Measurements from ENCODE around the gene AP4S1. TPM values are rescaled to one million over a fixed set of nuclear protein-coding genes. Genes with fewer than 3 reads are reported as not detected.

Gene AP4S1
- total RNA-seq, 1 donor from 2014 or later: 11.4 TPM

- DNase-seq (ENCODE audit: extremely low spot score, unreplicated experiment): no peak
- Mint-ChIP-seq H3K4me1 (ENCODE audit: unreplicated experiment) (no peaks in the 10 kb centered on the region), H3K4me3 (no peak overlapping the region), H3K9me3 (no peaks in the 10 kb centered on the region), H3K36me3 (peaks cover 37% of the 10 kb centered on the region), H3K27ac (no peak overlapping the region), H3K27me3 (no peaks in the 10 kb centered on the region)
- TF ChIP-seq CTCF (conservative IDR thresholded peaks at IDR 0.05): no peak
These were observed 93.4 kb downstream of the AP4S1 start for GRCh38 chr14:31118892-31119291.

- Mint-ChIP-seq H3K4me3 (no peak overlapping the region), H3K9me3 (no peaks in the 10 kb centered on the region), H3K27ac (no peak overlapping the region), H3K4me1 (ENCODE audit: unreplicated experiment) (no peaks in the 10 kb centered on the region), H3K36me3 (peaks cover 26% of the 10 kb centered on the region), H3K27me3 (no peaks in the 10 kb centered on the region)
- no peak for TF ChIP-seq CTCF (conservative IDR thresholded peaks at IDR 0.05)
- no peak for DNase-seq (ENCODE audit: extremely low spot score, unreplicated experiment)
These were observed 96.7 kb downstream of the AP4S1 start for GRCh38 chr14:31122098-31122611.

- DNase-seq (ENCODE audit: extremely low spot score, unreplicated experiment): no peak
- Mint-ChIP-seq H3K36me3 (peaks cover 29% of the 10 kb centered on the region), H3K27me3 (no peaks in the 10 kb centered on the region), H3K9me3 (no peaks in the 10 kb centered on the region), H3K27ac (no peak overlapping the region), H3K4me3 (no peak overlapping the region), H3K4me1 (ENCODE audit: unreplicated experiment) (no peaks in the 10 kb centered on the region)
- no peak for TF ChIP-seq CTCF (conservative IDR thresholded peaks at IDR 0.05)
These were observed 97.5 kb downstream of the AP4S1 start for GRCh38 chr14:31122921-31123320.

GRCh38 chr14:31124197-31124596, 98.7 kb downstream of the AP4S1 start:
- H3K36me3 Mint-ChIP-seq: peaks cover 35% of the 10 kb centered on the region
- no peak overlapping the region for H3K4me3 Mint-ChIP-seq
- no peak overlapping the region for H3K27ac Mint-ChIP-seq
- H3K27me3 Mint-ChIP-seq: no peaks in the 10 kb centered on the region
- no peaks in the 10 kb centered on the region for H3K4me1 Mint-ChIP-seq (ENCODE audit: unreplicated experiment)
- no peak for TF ChIP-seq CTCF (conservative IDR thresholded peaks at IDR 0.05)
- DNase-seq (ENCODE audit: extremely low spot score, unreplicated experiment): no peak
- no peaks in the 10 kb centered on the region for H3K9me3 Mint-ChIP-seq

- Mint-ChIP-seq H3K4me3 (no peak overlapping the region), H3K9me3 (no peaks in the 10 kb centered on the region), H3K36me3 (peaks cover 34% of the 10 kb centered on the region), H3K4me1 (ENCODE audit: unreplicated experiment) (no peaks in the 10 kb centered on the region), H3K27ac (no peak overlapping the region), H3K27me3 (no peaks in the 10 kb centered on the region)
- TF ChIP-seq CTCF (conservative IDR thresholded peaks at IDR 0.05): no peak
- DNase-seq (ENCODE audit: extremely low spot score, unreplicated experiment): no peak
These were observed 99.8 kb downstream of the AP4S1 start for GRCh38 chr14:31125231-31125630.

- H3K4me3 Mint-ChIP-seq: no peak overlapping the region
- H3K4me1 Mint-ChIP-seq (ENCODE audit: unreplicated experiment): no peaks in the 10 kb centered on the region
- no peak overlapping the region for H3K27ac Mint-ChIP-seq
- peaks cover 29% of the 10 kb centered on the region for H3K36me3 Mint-ChIP-seq
- no peaks in the 10 kb centered on the region for H3K9me3 Mint-ChIP-seq
- no peaks in the 10 kb centered on the region for H3K27me3 Mint-ChIP-seq
- no peak for DNase-seq (ENCODE audit: extremely low spot score, unreplicated experiment)
- TF ChIP-seq CTCF (conservative IDR thresholded peaks at IDR 0.05): no peak
These were observed 101.2 kb downstream of the AP4S1 start for GRCh38 chr14:31126680-31127079.

All from type B pancreatic cell (in vitro differentiated cells).